Keratinocyte (primary cell): ENCODE measurements around the gene MMP23B. TPM values are rescaled to one million over a fixed set of nuclear protein-coding genes. Genes with fewer than 3 reads are reported as not detected.

ENCODE experiments used
- DNase-seq: peaks from one replicate; pipeline ENCODE4 v3.0.0-alpha.2; 2011; ENCODE audit warnings: low read depth, missing footprints, low spot score
- FAIRE-seq: peaks from 2 replicates; lab custom pipeline; 2011; peaks lifted over from hg19 to GRCh38; lab: Jason Lieb, UNC
- H2AFZ ChIP-seq: 2 replicates; pipeline ENCODE4 v1.6.0; 2012; ENCODE audit warnings: low read length, control low read depth, inconsistent platforms; ENCODE audit not compliant: control insufficient read depth
- H3K27ac ChIP-seq: 2 replicates; pipeline ENCODE4 v1.5.1; 2011; ENCODE audit warnings: low read length; ENCODE audit not compliant: control insufficient read depth, insufficient read depth
- H3K27me3 ChIP-seq: 3 replicates; pipeline ENCODE4 v1.6.0; 2011; ENCODE audit warnings: low read length; ENCODE audit not compliant: control insufficient read depth, insufficient read depth; ENCODE audit errors: extremely low read depth
- H3K36me3 ChIP-seq, 2 experiments: 2 replicates in 1 of 2; 3 replicates in 1 of 2; pipeline ENCODE4 v1.5.1; 2011; ENCODE audit warnings: low read length in 2 of 2, mild to moderate bottlenecking in 1 of 2; ENCODE audit not compliant: control insufficient read depth in 2 of 2, insufficient read depth in 2 of 2; ENCODE audit errors: extremely low read depth in 1 of 2
- H3K4me1 ChIP-seq: 3 replicates; pipeline ENCODE4 v1.5.1; 2011; ENCODE audit warnings: low read length; ENCODE audit not compliant: control insufficient read depth, insufficient read depth; ENCODE audit errors: extremely low read depth
- H3K4me2 ChIP-seq: 3 replicates; pipeline ENCODE4 v1.6.0; 2011; ENCODE audit warnings: low read depth, low read length; ENCODE audit not compliant: control insufficient read depth, insufficient read depth; ENCODE audit errors: extremely low read depth
- H3K4me3 ChIP-seq, 3 experiments: fragments of 200-600 bp in 1 of 3; sonication (generic) in 1 of 3; 2 replicates in 2 of 3; 3 replicates in 1 of 3; pipeline ENCODE4 v1.5.1; 2011 to 2016; ENCODE audit warnings: low read length in 3 of 3, mild to moderate bottlenecking in 3 of 3, control low read depth in 2 of 3, inconsistent platforms in 1 of 3, low read depth in 1 of 3, mixed read lengths in 1 of 3, mixed run types in 1 of 3, moderate library complexity in 1 of 3; ENCODE audit not compliant: control insufficient read depth in 2 of 3, insufficient read depth in 2 of 3; ENCODE audit errors: extremely low read depth in 1 of 3
- H3K79me2 ChIP-seq: 2 replicates; pipeline ENCODE4 v1.6.0; 2012; ENCODE audit warnings: low read length; ENCODE audit not compliant: control insufficient read depth, insufficient read depth
- H3K9ac ChIP-seq: 3 replicates; pipeline ENCODE4 v1.6.0; 2011; ENCODE audit warnings: low read length; ENCODE audit not compliant: control insufficient read depth, insufficient read depth; ENCODE audit errors: extremely low read depth
- H3K9me1 ChIP-seq: 3 replicates; pipeline ENCODE4 v1.6.0; 2011; ENCODE audit warnings: low read length; ENCODE audit not compliant: control insufficient read depth, insufficient read depth; ENCODE audit errors: extremely low read depth
- H3K9me3 ChIP-seq: 2 replicates; pipeline ENCODE4 v1.5.1; 2012; ENCODE audit warnings: low read depth, low read length; ENCODE audit not compliant: control insufficient read depth
- H4K20me1 ChIP-seq: 3 replicates; pipeline ENCODE4 v1.6.0; 2011; ENCODE audit warnings: low read length; ENCODE audit not compliant: control insufficient read depth, insufficient read depth; ENCODE audit errors: extremely low read depth
- EZH2 ChIP-seq: IDR thresholded peaks from one replicate; pipeline ENCODE4 v1.6.1; 2012; ENCODE audit warnings: inconsistent platforms, mild to moderate bottlenecking, low read length, moderate library complexity
- dilution Hi-C: fragments of 300-500 bp; cut with MboI; formaldehyde crosslinking; loops from one replicate; pipeline ENCODE4 v1.7.0; 2020; ENCODE audit warnings: low sequenced_read_pairs; ENCODE audit not compliant: extremely low pct_ligation_motif_present
- polyA plus RNA-seq, 5 experiments: library from polyadenylated mRNA; depleted of rRNA in 3 of 5; stranded (reverse) in 3 of 5; stranded (forward) in 1 of 5; unstranded in 1 of 5; fragments of >200 nt; gene quantifications; 1 replicate in 1 of 5; 2 replicates in 3 of 5; 3 replicates in 1 of 5; pipeline versions ENCODE4 v1.2.1 to v1.2.3, GENCODE V29; 2011 to 2012; ENCODE audit warnings: missing spikeins in 2 of 5, low read depth in 1 of 5, low replicate concordance in 1 of 5
- TF ChIP-seq, protein P1 (sequence below), 3 experiments: IDR thresholded peaks in 1 of 3; conservative IDR thresholded peaks in 1 of 3; optimal IDR thresholded peaks in 1 of 3; 2 replicates in 2 of 3; 3 replicates in 1 of 3; pipeline versions ENCODE3 to v1.5.1; 2011; ENCODE audit warnings: low read length in 3 of 3, mild to moderate bottlenecking in 3 of 3, moderate library complexity in 2 of 3, control low read depth in 1 of 3, inconsistent platforms in 1 of 3; ENCODE audit not compliant: insufficient read depth in 2 of 3; ENCODE audit errors: extremely low read depth in 1 of 3

The MMP23B gene
- polyA plus RNA-seq, 1 donor (not counting 4 experiments of a cell fraction or from before 2014, with no cell fraction given), result not detected

DNA sequence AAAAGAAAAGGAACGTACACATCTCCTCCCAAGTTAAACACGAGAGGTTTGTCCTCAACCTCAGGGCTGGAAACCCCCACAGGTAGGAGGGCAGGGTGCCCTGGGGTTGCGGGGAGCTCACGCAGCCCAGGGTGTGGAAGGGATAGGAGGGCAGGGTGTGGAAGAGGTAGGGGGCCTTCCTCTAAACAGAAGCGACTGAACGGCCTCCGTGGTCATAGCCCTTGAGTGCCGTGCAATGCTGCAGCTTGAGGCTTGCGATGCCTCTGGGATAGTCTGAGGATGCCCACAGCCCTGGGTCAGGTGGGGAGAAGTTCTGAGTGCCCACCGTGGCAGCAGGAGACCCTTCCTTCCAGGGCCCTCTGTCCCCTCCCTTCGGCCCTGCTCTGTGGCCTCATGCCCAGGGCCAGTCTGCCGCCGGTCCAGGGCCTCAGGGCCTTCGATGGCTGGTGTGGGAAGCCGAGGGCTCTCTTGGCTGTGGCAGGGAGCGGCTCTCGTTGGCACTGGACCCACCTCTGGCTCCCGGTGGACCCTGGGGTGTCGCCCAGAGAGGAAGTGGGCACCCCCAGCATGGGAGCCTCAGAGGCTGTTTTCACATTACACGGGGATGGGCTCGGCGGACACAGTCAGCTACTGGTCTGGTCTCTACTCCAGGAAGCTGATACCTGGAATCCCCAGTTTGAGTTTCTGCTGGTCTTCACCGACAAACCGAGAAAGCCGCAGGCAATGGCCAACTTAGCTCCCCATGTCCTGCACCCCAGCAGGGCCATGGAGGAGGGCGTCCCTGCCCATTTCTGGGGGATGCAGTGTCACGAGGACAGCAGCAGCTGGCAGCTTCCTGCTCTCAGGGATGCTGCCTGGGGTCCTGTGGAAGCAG lies 33.2 kb downstream of the MMP23B start:
- H3K9me1 ChIP-seq, result no peaks in the 10 kb centered on the region
- no peaks in the 10 kb centered on the region for H3K9me3 ChIP-seq
- H3K27ac ChIP-seq, result no peak overlapping the region
- H3K4me1 ChIP-seq, result no peaks in the 10 kb centered on the region
- no peak overlapping the region for H3K9ac ChIP-seq
- peaks cover 10 to 13% of the 10 kb centered on the region in 2 experiments for H3K36me3 ChIP-seq
- no peak overlapping the region for H3K4me3 ChIP-seq
- H2AFZ ChIP-seq, result no peak overlapping the region
- dilution Hi-C loops, result no loop called here
- TF ChIP-seq, protein P1, sequence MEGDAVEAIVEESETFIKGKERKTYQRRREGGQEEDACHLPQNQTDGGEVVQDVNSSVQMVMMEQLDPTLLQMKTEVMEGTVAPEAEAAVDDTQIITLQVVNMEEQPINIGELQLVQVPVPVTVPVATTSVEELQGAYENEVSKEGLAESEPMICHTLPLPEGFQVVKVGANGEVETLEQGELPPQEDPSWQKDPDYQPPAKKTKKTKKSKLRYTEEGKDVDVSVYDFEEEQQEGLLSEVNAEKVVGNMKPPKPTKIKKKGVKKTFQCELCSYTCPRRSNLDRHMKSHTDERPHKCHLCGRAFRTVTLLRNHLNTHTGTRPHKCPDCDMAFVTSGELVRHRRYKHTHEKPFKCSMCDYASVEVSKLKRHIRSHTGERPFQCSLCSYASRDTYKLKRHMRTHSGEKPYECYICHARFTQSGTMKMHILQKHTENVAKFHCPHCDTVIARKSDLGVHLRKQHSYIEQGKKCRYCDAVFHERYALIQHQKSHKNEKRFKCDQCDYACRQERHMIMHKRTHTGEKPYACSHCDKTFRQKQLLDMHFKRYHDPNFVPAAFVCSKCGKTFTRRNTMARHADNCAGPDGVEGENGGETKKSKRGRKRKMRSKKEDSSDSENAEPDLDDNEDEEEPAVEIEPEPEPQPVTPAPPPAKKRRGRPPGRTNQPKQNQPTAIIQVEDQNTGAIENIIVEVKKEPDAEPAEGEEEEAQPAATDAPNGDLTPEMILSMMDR (optimal IDR thresholded peaks at IDR 0.05 in 1 of 3, IDR thresholded peaks at IDR 0.05 in 1 of 3, conservative IDR thresholded peaks at IDR 0.05 in 1 of 3; ENCODE audit: extremely low read depth in 1 of 3, insufficient read depth in 2 of 3, low read length in 3 of 3), result no peak
- TF ChIP-seq EZH2, result no peak
- H3K27me3 ChIP-seq, result no peaks in the 10 kb centered on the region
- no peak for DNase-seq
- no peaks in the 10 kb centered on the region for H3K79me2 ChIP-seq
- FAIRE-seq, result no peak
- H4K20me1 ChIP-seq, result no peaks in the 10 kb centered on the region
- H3K4me2 ChIP-seq, result no peak overlapping the region

DNA sequence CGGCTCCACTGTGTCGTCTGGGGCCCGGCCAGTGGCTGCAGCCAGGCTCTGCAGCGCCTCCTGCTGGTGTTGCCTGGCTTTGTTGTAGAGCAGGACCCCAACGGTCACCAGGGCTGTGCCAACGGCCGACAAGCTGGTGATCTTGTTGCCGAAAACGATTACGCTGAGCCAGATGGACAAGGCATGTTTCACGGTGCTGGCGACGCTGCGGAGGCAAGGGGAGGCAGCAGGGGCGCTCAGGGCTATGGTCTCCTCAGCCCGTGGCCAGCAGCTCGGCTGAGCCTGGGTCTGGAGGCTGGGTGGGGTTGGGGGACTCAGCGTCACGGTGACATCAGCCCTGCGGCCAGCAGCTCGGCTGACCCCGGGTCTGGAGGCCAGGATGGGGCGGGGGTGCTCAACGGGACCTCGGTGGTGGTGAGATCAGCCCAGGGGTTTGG lies 33.9 kb downstream of the MMP23B start:
- Histone ChIP-seq H3K9ac (no peak overlapping the region), H2AFZ (no peak overlapping the region), H3K4me2 (no peak overlapping the region), H3K9me1 (no peaks in the 10 kb centered on the region), H3K9me3 (no peaks in the 10 kb centered on the region), H3K79me2 (no peaks in the 10 kb centered on the region), H4K20me1 (no peaks in the 10 kb centered on the region), H3K4me3 (no peak overlapping the region), H3K27ac (no peak overlapping the region), H3K4me1 (no peaks in the 10 kb centered on the region), H3K27me3 (no peaks in the 10 kb centered on the region), H3K36me3 (peaks cover 10 to 13% of the 10 kb centered on the region in 2 experiments)
- FAIRE-seq, result no peak
- no peak for DNase-seq
- dilution Hi-C loops, result no loop called here
- TF ChIP-seq EZH2, result no peak
- TF ChIP-seq, protein P1 (optimal IDR thresholded peaks at IDR 0.05 in 1 of 3, IDR thresholded peaks at IDR 0.05 in 1 of 3, conservative IDR thresholded peaks at IDR 0.05 in 1 of 3; ENCODE audit: extremely low read depth in 1 of 3, insufficient read depth in 2 of 3, low read length in 3 of 3), result peak; percentile 31 to 60 (median 50)
